Liver (tissue), 9 donors: ENCODE data around the gene ELP4. TPM values are rescaled to one million over a fixed set of nuclear protein-coding genes. Genes with fewer than 3 reads are reported as not detected.

Source experiments
- DNase-seq: peaks from one replicate; pipeline ENCODE4 v3.0.0-alpha.2; 2017; ENCODE audit warnings: low spot score
- H3K27ac ChIP-seq, 2 donors: one replicate each; pipeline ENCODE4 v1.7.0; 2013; ENCODE audit warnings: inconsistent platforms in 2 of 2, low read length in 2 of 2, control low read depth in 1 of 2, low read depth in 1 of 2, mild to moderate bottlenecking in 1 of 2
- H3K27me3 ChIP-seq, 4 donors: one replicate each; pipeline versions ENCODE4 v1.6.1 to v1.7.0; 2013; ENCODE audit warnings: low read length in 3 of 4, inconsistent platforms in 1 of 4, mild to moderate bottlenecking in 1 of 4, moderate library complexity in 1 of 4; ENCODE audit not compliant: control insufficient read depth in 4 of 4, insufficient read depth in 4 of 4
- H3K36me3 ChIP-seq, 4 donors: one replicate each; pipeline versions ENCODE4 v1.6.1 to v1.7.0; 2013; ENCODE audit warnings: low read length in 3 of 4, mild to moderate bottlenecking in 3 of 4, low read depth in 1 of 4, moderate library complexity in 1 of 4; ENCODE audit not compliant: control insufficient read depth in 4 of 4, insufficient read depth in 3 of 4
- H3K4me1 ChIP-seq, 4 donors: one replicate each; pipeline versions ENCODE4 v1.6.1 to v1.7.0; 2013; ENCODE audit warnings: low read length in 3 of 4, mild to moderate bottlenecking in 3 of 4, moderate library complexity in 1 of 4; ENCODE audit not compliant: control insufficient read depth in 4 of 4, insufficient read depth in 4 of 4
- H3K4me3 ChIP-seq, 3 donors: one replicate each; pipeline versions ENCODE4 v1.6.1 to v1.7.0; 2013; ENCODE audit warnings: low read length in 3 of 3, control low read depth in 1 of 3, low read depth in 1 of 3, mild to moderate bottlenecking in 1 of 3
- H3K9ac ChIP-seq, 2 donors: one replicate each; pipeline ENCODE4 v1.7.0; 2013; ENCODE audit warnings: low read length in 2 of 2, mild to moderate bottlenecking in 2 of 2, moderate library complexity in 2 of 2, control low read depth in 1 of 2, low read depth in 1 of 2
- H3K9me3 ChIP-seq, 4 donors: one replicate each; pipeline versions ENCODE4 v1.6.1 to v1.7.0; 2013; ENCODE audit warnings: low read length in 3 of 4; ENCODE audit not compliant: control insufficient read depth in 4 of 4
- EGR1 ChIP-seq, 2 donors: IDR thresholded peaks; 2 replicates each; pipeline ENCODE4 v1.6.1; 2016 to 2018; ENCODE audit warnings: antibody characterized with exemption in 2 of 2, low read depth in 2 of 2
- FOXA1 ChIP-seq: IDR thresholded peaks from 2 replicates; pipeline ENCODE4 v1.6.1; 2016; ENCODE audit warnings: antibody characterized with exemption
- FOXA2 ChIP-seq: IDR thresholded peaks from 2 replicates; pipeline ENCODE4 v1.6.1; 2016; ENCODE audit warnings: antibody characterized with exemption
- GABPA ChIP-seq, 2 donors: IDR thresholded peaks in 1 of 2; conservative IDR thresholded peaks in 1 of 2; 2 replicates each; pipeline ENCODE4 v1.6.1; 2016; ENCODE audit warnings: antibody characterized with exemption in 2 of 2, mild to moderate bottlenecking in 1 of 2, moderate library complexity in 1 of 2
- HNF4A ChIP-seq, 2 donors: conservative IDR thresholded peaks; 2 replicates each; pipeline ENCODE4 v1.6.1; 2016; ENCODE audit warnings: antibody characterized with exemption in 2 of 2, mild to moderate bottlenecking in 2 of 2
- HNF4G ChIP-seq: IDR thresholded peaks from 2 replicates; pipeline ENCODE4 v1.6.1; 2016; ENCODE audit warnings: antibody characterized with exemption
- JUND ChIP-seq, 2 donors: IDR thresholded peaks; 2 replicates each; pipeline ENCODE4 v1.6.1; 2016; ENCODE audit warnings: antibody characterized with exemption in 2 of 2
- NR2F2 ChIP-seq: IDR thresholded peaks from 2 replicates; pipeline ENCODE4 v1.6.1; 2016; ENCODE audit warnings: antibody characterized with exemption
- RXRA ChIP-seq, 2 donors: IDR thresholded peaks; 2 replicates each; pipeline ENCODE4 v1.6.1; 2017 to 2018; ENCODE audit warnings: antibody characterized with exemption in 2 of 2, mild to moderate bottlenecking in 1 of 2
- SP1 ChIP-seq: IDR thresholded peaks from 2 replicates; pipeline ENCODE4 v1.6.1; 2018; ENCODE audit warnings: antibody characterized with exemption, mild to moderate bottlenecking
- YY1 ChIP-seq: IDR thresholded peaks from 2 replicates; pipeline ENCODE4 v1.6.1; 2016; ENCODE audit warnings: antibody characterized with exemption, mild to moderate bottlenecking
- ZBTB33 ChIP-seq: IDR thresholded peaks from 2 replicates; pipeline ENCODE4 v1.6.1; 2016; ENCODE audit warnings: antibody characterized with exemption
- WGBS: extraction: QIAGEN DNeasy Blood & Tissue Kit; methylation state at CpG from one replicate; pipeline ENCODE4 v1.1.7; 2013; 5-methylcytosine and 5-hydroxymethylcytosine counted together
- polyA plus RNA-seq, 2 donors: library from polyadenylated mRNA; stranded (reverse) in 1 of 2; unstranded in 1 of 2; fragments of 200-250 nt in 1 of 2; fragments of >200 nt in 1 of 2; fragmentation: Nextera tagmentation in 1 of 2; extraction: Ambion mirVana in 1 of 2; gene quantifications; one replicate each; pipeline versions ENCODE4 v1.2.1 to v1.2.3, GENCODE V29; 2013 to 2015
- total RNA-seq, 2 donors: library from RNA; depleted of rRNA; stranded (reverse); fragments of >200 nt; gene quantifications; one replicate each; pipeline ENCODE4 v1.2.3, GENCODE V29; 2014
- TF ChIP-seq, protein P1 (sequence below): IDR thresholded peaks from 2 replicates; pipeline ENCODE4 v1.6.1; 2016; ENCODE audit warnings: antibody characterized with exemption, mild to moderate bottlenecking
- TF ChIP-seq, protein P2 (sequence below): IDR thresholded peaks from 2 replicates; pipeline ENCODE4 v1.6.1; 2016; ENCODE audit warnings: antibody characterized with exemption
- donor health status: healthy.
- donor health status: healthy.
- donor health status: healthy.
- donor health status: healthy.
- donor health status: healthy.

ELP4 gene
- total and polyA plus RNA-seq, 4 donors = 6.0 to 18.8 (median 12.5) TPM

GRCh38 chr11:31808721-31809540 lies 299.4 kb downstream of the ELP4 start:
- peaks cover 35 to 55% (median 37%) of the 10 kb centered on the region in 4 donors for H3K4me1 ChIP-seq
- no peaks in the 10 kb centered on the region for H3K36me3 ChIP-seq
- no peak overlapping the region for H3K4me3 ChIP-seq
- peaks cover 16 to 45% (median 31%) of the 10 kb centered on the region in 4 donors for H3K27me3 ChIP-seq
- H3K9ac ChIP-seq = no peak overlapping the region
- no peaks in the 10 kb centered on the region for H3K9me3 ChIP-seq
- TF ChIP-seq RXRA (IDR thresholded peaks at IDR 0.05) = no peak
- TF ChIP-seq, protein P1, sequence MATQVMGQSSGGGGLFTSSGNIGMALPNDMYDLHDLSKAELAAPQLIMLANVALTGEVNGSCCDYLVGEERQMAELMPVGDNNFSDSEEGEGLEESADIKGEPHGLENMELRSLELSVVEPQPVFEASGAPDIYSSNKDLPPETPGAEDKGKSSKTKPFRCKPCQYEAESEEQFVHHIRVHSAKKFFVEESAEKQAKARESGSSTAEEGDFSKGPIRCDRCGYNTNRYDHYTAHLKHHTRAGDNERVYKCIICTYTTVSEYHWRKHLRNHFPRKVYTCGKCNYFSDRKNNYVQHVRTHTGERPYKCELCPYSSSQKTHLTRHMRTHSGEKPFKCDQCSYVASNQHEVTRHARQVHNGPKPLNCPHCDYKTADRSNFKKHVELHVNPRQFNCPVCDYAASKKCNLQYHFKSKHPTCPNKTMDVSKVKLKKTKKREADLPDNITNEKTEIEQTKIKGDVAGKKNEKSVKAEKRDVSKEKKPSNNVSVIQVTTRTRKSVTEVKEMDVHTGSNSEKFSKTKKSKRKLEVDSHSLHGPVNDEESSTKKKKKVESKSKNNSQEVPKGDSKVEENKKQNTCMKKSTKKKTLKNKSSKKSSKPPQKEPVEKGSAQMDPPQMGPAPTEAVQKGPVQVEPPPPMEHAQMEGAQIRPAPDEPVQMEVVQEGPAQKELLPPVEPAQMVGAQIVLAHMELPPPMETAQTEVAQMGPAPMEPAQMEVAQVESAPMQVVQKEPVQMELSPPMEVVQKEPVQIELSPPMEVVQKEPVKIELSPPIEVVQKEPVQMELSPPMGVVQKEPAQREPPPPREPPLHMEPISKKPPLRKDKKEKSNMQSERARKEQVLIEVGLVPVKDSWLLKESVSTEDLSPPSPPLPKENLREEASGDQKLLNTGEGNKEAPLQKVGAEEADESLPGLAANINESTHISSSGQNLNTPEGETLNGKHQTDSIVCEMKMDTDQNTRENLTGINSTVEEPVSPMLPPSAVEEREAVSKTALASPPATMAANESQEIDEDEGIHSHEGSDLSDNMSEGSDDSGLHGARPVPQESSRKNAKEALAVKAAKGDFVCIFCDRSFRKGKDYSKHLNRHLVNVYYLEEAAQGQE = no peak
- no peak for TF ChIP-seq FOXA2
- TF ChIP-seq, protein P2, sequence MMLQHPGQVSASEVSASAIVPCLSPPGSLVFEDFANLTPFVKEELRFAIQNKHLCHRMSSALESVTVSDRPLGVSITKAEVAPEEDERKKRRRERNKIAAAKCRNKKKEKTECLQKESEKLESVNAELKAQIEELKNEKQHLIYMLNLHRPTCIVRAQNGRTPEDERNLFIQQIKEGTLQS = no peak
- TF ChIP-seq HNF4A (conservative IDR thresholded peaks at IDR 0.05) = no peak
- no peak for TF ChIP-seq NR2F2
- no peak for TF ChIP-seq YY1
- no peak for TF ChIP-seq SP1
- TF ChIP-seq ZBTB33 = no peak
- no peak for TF ChIP-seq JUND (IDR thresholded peaks at IDR 0.05)
- TF ChIP-seq EGR1 (IDR thresholded peaks at IDR 0.05; ENCODE audit: low read depth in 2 of 2) = no peak
- DNase-seq = no peak
- H3K27ac ChIP-seq = no peak overlapping the region
- WGBS = 13% methylated on average over 21 of the region's 21 CpGs

DNA sequence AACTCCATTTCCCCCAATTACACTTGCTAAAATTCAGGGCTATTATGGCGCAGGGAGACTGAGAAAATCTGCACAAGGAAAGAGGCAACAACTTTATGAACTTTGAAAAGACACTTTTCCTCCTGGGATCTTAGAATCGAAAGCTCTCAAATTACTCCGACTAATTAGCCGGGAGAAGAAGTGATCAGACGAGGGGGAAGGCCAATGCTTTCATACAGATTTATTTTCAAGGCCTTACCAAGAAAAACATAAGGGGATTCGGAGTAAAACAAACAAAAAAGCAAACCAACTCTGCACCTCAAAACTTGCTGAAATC lies 299.9 kb downstream of the ELP4 start:
- peaks cover 18 to 43% (median 29%) of the 10 kb centered on the region in 4 donors for H3K27me3 ChIP-seq
- TF ChIP-seq SP1 = no peak
- TF ChIP-seq NR2F2 = no peak
- no peak for TF ChIP-seq GABPA (IDR thresholded peaks at IDR 0.05 in 1 of 2, conservative IDR thresholded peaks at IDR 0.05 in 1 of 2)
- TF ChIP-seq ZBTB33 = no peak
- TF ChIP-seq FOXA1 = no peak
- TF ChIP-seq YY1 = no peak
- no peak for TF ChIP-seq RXRA (IDR thresholded peaks at IDR 0.05)
- TF ChIP-seq HNF4G = no peak
- peak overlapping the region in 1 of 3 donors; percentile 50 for H3K4me3 ChIP-seq
- peaks cover 32 to 58% (median 36%) of the 10 kb centered on the region in 4 donors for H3K4me1 ChIP-seq
- H3K9ac ChIP-seq = no peak overlapping the region
- no peak overlapping the region for H3K27ac ChIP-seq
- no peak for DNase-seq
- 24% methylated on average over 6 of the region's 6 CpGs for WGBS
- H3K36me3 ChIP-seq = no peaks in the 10 kb centered on the region
- no peaks in the 10 kb centered on the region for H3K9me3 ChIP-seq
